A549 (cell line): ENCODE measurements around the gene LOXHD1. TPM values are rescaled to one million over a fixed set of nuclear protein-coding genes. Genes with fewer than 3 reads are reported as not detected.

Experiments used
- ATAC-seq, 2 experiments: fragments of 200-7000 bp in 1 of 2; fragments of >200 bp in 1 of 2; cut with Nextera tagmentation in 1 of 2; cut with Tn5 transposase in 1 of 2; 3 replicates each; pipeline versions ENCODE4 v1.8.0 to v1.9.1; 2018 to 2020; ENCODE audit warnings: mild to moderate bottlenecking in 1 of 2, moderate library complexity in 1 of 2
- CTCF ChIA-PET: fragments of 300-600 bp; sonication (Branson Sonifier 250); formaldehyde crosslinking; extraction: SDS; loops from one replicate; lab custom pipeline; 2021; ENCODE audit warnings: antibody characterized with exemption, inconsistent platforms; lab: Yijun Ruan, JAX
- POLR2A ChIA-PET: fragments of 350-600 bp; formaldehyde crosslinking; extraction: SDS; loops from one replicate; lab custom pipeline; 2021; ENCODE audit warnings: antibody characterized with exemption, inconsistent platforms; lab: Yijun Ruan, JAX
- DNase-seq, 2 experiments: peaks; one replicate each; pipeline versions ENCODE4 v3.0.0 to v3.0.0-alpha.2; 2011 to 2016; ENCODE audit warnings: low read depth in 1 of 2, low spot score in 1 of 2
- FAIRE-seq: peaks from 2 replicates; lab custom pipeline; 2011; peaks lifted over from hg19 to GRCh38; lab: Jason Lieb, UNC
- H3K27ac ChIP-seq, 2 experiments: fragments of >200 bp; sonication (Bioruptor Twin); formaldehyde crosslinking; 3 replicates each; pipeline ENCODE4 v1.5.1; 2016 to 2017
- H3K4me1 ChIP-seq: fragments of >200 bp; sonication (Bioruptor Twin); formaldehyde crosslinking; 3 replicates; pipeline ENCODE4 v1.6.1; 2016
- H3K4me2 ChIP-seq: fragments of >200 bp; sonication (Bioruptor Twin); formaldehyde crosslinking; 3 replicates; pipeline ENCODE4 v1.6.1; 2016
- H3K4me3 ChIP-seq: fragments of >200 bp; sonication (Bioruptor Twin); formaldehyde crosslinking; 3 replicates; pipeline ENCODE4 v1.5.1; 2016
- H3K9me3 ChIP-seq: fragments of >200 bp; sonication (Bioruptor Twin); formaldehyde crosslinking; 3 replicates; pipeline ENCODE4 v1.6.1; 2016
- CBX8 ChIP-seq: fragments of 200-600 bp; sonication (generic); IDR thresholded peaks from 2 replicates; pipeline ENCODE4 v1.6.1; 2016
- CHD2 ChIP-seq: fragments of 150-350 bp; IDR thresholded peaks from 2 replicates; pipeline ENCODE4 v1.6.1; 2014; ENCODE audit warnings: low read length; ENCODE audit not compliant: partially characterized antibody
- CHD4 ChIP-seq: fragments of 200-600 bp; sonication (generic); IDR thresholded peaks from 2 replicates; pipeline ENCODE4 v1.6.1; 2016; ENCODE audit warnings: antibody characterized with exemption, mild to moderate bottlenecking, borderline replicate concordance
- EHF ChIP-seq: fragments of 250-450 bp; sonication (Bioruptor Pico); IDR thresholded peaks from 2 replicates; pipeline ENCODE4 v1.5.0; 2020; ENCODE audit warnings: mild to moderate bottlenecking
- FOXS1 ChIP-seq: fragments of 250-450 bp; sonication (Bioruptor Pico); IDR thresholded peaks from 2 replicates; pipeline ENCODE4 v1.5.0; 2020; ENCODE audit warnings: mild to moderate bottlenecking, moderate library complexity
- JUN ChIP-seq, 2 experiments: fragments of >200 bp; sonication (Bioruptor Twin); formaldehyde crosslinking; IDR thresholded peaks; 2 replicates in 1 of 2; 3 replicates in 1 of 2; pipeline ENCODE4 v1.6.1; 2016 to 2017
- KDM1A ChIP-seq: fragments of 200-600 bp; sonication (generic); IDR thresholded peaks from 2 replicates; pipeline ENCODE4 v1.6.1; 2016; ENCODE audit warnings: low read depth, mild to moderate bottlenecking
- MAZ ChIP-seq: fragments of 150-350 bp; IDR thresholded peaks from 2 replicates; pipeline ENCODE4 v1.6.1; 2014; ENCODE audit warnings: antibody characterized with exemption, low read depth, low read length, borderline replicate concordance
- NFE2L2 ChIP-seq: fragments of 150-350 bp; conservative IDR thresholded peaks from 2 replicates; pipeline ENCODE4 v1.6.1; 2014; ENCODE audit warnings: low read length
- POLR2A ChIP-seq: IDR thresholded peaks from 2 replicates; pipeline ENCODE4 v1.6.1; 2012; ENCODE audit warnings: mild to moderate bottlenecking, low read length
- POLR2AphosphoS2 ChIP-seq: conservative IDR thresholded peaks from 2 replicates; pipeline ENCODE4 v1.6.1; 2012; ENCODE audit warnings: low read length, improper control_type of control experiment, inconsistent platforms
- RFX5 ChIP-seq: fragments of 450-650 bp; IDR thresholded peaks from 2 replicates; pipeline ENCODE4 v1.7.1; 2014; ENCODE audit warnings: antibody characterized with exemption, mild to moderate bottlenecking, moderate library complexity
- SMC3 ChIP-seq: fragments of >200 bp; sonication (Bioruptor Twin); formaldehyde crosslinking; IDR thresholded peaks from 3 replicates; pipeline ENCODE4 v1.6.1; 2018; ENCODE audit warnings: inconsistent platforms
- SREBF2 ChIP-seq: fragments of 450-650 bp; IDR thresholded peaks from 2 replicates; pipeline ENCODE4 v1.6.1; 2014; ENCODE audit warnings: mild to moderate bottlenecking, moderate library complexity
- ZC3H11A ChIP-seq: fragments of 450-650 bp; IDR thresholded peaks from 2 replicates; pipeline ENCODE4 v1.6.1; 2014; ENCODE audit warnings: antibody characterized with exemption, mild to moderate bottlenecking
- ZFP36 ChIP-seq: fragments of 450-650 bp; IDR thresholded peaks from 2 replicates; pipeline ENCODE4 v1.6.1; 2014; ENCODE audit warnings: borderline replicate concordance; ENCODE audit not compliant: partially characterized antibody
- WGBS: methylation state at CpG from one replicate; pipeline ENCODE4 v1.1.6; 2017; ENCODE audit errors: missing lambda C conversion rate; 5-methylcytosine and 5-hydroxymethylcytosine counted together
- polyA plus RNA-seq, 4 experiments: library from polyadenylated mRNA; depleted of rRNA in 3 of 4; stranded (reverse); fragments of >200 nt; fragmentation: RNase III in 1 of 4; extraction: RNeasy Plus Mini Kit Qiagen cat#74134 plus additional on column Dnase treatment in 1 of 4; gene quantifications; 2 replicates in 3 of 4; 3 replicates in 1 of 4; pipeline ENCODE4 v1.2.3, GENCODE V29; 2011 to 2017
- TF ChIP-seq, protein P1 (sequence below): fragments of 450-650 bp; IDR thresholded peaks from 2 replicates; pipeline ENCODE4 v1.6.1; 2014; ENCODE audit warnings: antibody characterized with exemption
- TF ChIP-seq, protein P2 (sequence below): fragments of >200 bp; sonication (Bioruptor Twin); formaldehyde crosslinking; IDR thresholded peaks from 3 replicates; pipeline ENCODE4 v1.5.1; 2016
- TF ChIP-seq, protein P3 (sequence below): fragments of 150-350 bp; IDR thresholded peaks from 2 replicates; pipeline ENCODE4 v1.6.1; 2014; ENCODE audit warnings: low read depth, mild to moderate bottlenecking, low read length
- TF ChIP-seq, protein P4 (sequence below): IDR thresholded peaks from 2 replicates; pipeline ENCODE4 v1.6.1; 2012
- TF ChIP-seq, protein P5 (sequence below): IDR thresholded peaks from 2 replicates; pipeline ENCODE4 v1.6.1; 2012; ENCODE audit warnings: low read depth, borderline replicate concordance
- TF ChIP-seq, protein P6 (sequence below): IDR thresholded peaks from 2 replicates; pipeline ENCODE4 v1.6.1; 2012
- TF ChIP-seq, protein P7 (sequence below): fragments of >200 bp; sonication (Bioruptor Twin); formaldehyde crosslinking; IDR thresholded peaks from 2 replicates; pipeline ENCODE4 v1.6.1; 2016

LOXHD1 gene
- polyA plus RNA-seq, 2 of the 4 experiments (the other 2 are of a cell fraction) = not detected

DNA sequence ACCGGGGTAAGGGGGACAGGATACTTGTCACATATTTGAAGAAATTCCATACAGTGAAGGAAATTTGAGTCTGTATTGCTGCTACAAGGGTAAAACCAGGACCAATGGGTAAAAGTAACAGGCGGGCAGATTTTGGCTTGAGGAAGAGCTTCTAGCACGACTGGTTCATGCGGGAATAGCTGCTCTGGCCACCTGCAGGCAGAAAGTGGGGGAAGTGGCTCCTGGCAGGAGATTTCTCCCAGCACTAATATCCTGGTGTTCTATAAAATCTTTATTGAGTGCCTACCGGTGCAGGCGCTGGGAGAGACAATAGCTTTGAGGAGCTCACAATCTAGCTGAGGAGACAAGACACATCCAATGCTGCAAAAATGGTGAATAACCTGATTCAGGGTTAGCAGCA is 198.5 kb downstream of the LOXHD1 start:
- TF ChIP-seq SMC3 (no peak), FOXS1 (CRISPR knock-in tag) (no peak), POLR2AphosphoS2 (no peak), SREBF2 (no peak), ZFP36 (no peak)
- TF ChIP-seq, protein P1, sequence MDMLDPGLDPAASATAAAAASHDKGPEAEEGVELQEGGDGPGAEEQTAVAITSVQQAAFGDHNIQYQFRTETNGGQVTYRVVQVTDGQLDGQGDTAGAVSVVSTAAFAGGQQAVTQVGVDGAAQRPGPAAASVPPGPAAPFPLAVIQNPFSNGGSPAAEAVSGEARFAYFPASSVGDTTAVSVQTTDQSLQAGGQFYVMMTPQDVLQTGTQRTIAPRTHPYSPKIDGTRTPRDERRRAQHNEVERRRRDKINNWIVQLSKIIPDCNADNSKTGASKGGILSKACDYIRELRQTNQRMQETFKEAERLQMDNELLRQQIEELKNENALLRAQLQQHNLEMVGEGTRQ = no peak
- WGBS = 50% methylated on average over 6 of the region's 6 CpGs
- Histone ChIP-seq H3K4me1 (no peaks in the 10 kb centered on the region), H3K27ac (no peak overlapping the region), H3K4me2 (no peak overlapping the region), H3K9me3 (no peaks in the 10 kb centered on the region), H3K4me3 (no peak overlapping the region)
- ChIA-PET POLR2A (no interaction called here), CTCF (interaction anchor here (1.0 to 1.5 kb wide), 2 partner anchors 22 to 24 kb away, joined by 3 read pairs; no protein-coding TSS in a partner anchor)
- DNase-seq = no peak
- no peak for FAIRE-seq
- ATAC-seq = no peak

DNA sequence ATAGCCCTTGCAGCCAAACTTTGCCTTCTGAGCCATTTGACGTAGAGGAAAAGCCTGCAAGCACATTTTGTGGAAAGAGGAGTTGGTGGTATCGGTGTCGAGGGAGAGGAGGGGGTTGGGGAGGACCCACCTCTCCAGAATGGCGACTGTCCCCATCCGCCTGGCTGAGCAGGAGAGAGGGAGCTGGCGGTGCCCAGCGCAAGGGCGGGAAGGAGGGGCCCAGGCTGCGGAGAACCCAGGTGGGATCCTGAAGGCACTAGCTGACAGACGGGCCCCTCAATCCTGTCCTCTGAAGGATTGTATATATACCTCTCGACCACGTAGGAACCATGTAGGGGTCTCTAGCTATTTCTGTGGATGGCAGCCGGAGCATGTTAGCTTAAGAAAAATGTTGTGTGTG is 200.3 kb downstream of the LOXHD1 start:
- no peak overlapping the region for H3K27ac ChIP-seq
- 68% methylated on average over 13 of the region's 13 CpGs for WGBS
- DNase-seq (no peak), ATAC-seq (no peak), FAIRE-seq (no peak)
- H3K4me3 ChIP-seq = no peak overlapping the region
- no peaks in the 10 kb centered on the region for H3K4me1 ChIP-seq
- no peak overlapping the region for H3K4me2 ChIP-seq
- POLR2A ChIA-PET = no interaction called here
- no peaks in the 10 kb centered on the region for H3K9me3 ChIP-seq
- TF ChIP-seq, protein P2, sequence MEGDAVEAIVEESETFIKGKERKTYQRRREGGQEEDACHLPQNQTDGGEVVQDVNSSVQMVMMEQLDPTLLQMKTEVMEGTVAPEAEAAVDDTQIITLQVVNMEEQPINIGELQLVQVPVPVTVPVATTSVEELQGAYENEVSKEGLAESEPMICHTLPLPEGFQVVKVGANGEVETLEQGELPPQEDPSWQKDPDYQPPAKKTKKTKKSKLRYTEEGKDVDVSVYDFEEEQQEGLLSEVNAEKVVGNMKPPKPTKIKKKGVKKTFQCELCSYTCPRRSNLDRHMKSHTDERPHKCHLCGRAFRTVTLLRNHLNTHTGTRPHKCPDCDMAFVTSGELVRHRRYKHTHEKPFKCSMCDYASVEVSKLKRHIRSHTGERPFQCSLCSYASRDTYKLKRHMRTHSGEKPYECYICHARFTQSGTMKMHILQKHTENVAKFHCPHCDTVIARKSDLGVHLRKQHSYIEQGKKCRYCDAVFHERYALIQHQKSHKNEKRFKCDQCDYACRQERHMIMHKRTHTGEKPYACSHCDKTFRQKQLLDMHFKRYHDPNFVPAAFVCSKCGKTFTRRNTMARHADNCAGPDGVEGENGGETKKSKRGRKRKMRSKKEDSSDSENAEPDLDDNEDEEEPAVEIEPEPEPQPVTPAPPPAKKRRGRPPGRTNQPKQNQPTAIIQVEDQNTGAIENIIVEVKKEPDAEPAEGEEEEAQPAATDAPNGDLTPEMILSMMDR = no peak
- TF ChIP-seq RFX5 (no peak), NFE2L2 (no peak), KDM1A (no peak), ZC3H11A (no peak), EHF (CRISPR knock-in tag) (no peak), MAZ (no peak), CHD2 (no peak), CBX8 (no peak), POLR2A (no peak), ZFP36 (no peak), SREBF2 (no peak), CHD4 (no peak), JUN (IDR thresholded peaks at IDR 0.05) (no peak)
- TF ChIP-seq, protein P3, sequence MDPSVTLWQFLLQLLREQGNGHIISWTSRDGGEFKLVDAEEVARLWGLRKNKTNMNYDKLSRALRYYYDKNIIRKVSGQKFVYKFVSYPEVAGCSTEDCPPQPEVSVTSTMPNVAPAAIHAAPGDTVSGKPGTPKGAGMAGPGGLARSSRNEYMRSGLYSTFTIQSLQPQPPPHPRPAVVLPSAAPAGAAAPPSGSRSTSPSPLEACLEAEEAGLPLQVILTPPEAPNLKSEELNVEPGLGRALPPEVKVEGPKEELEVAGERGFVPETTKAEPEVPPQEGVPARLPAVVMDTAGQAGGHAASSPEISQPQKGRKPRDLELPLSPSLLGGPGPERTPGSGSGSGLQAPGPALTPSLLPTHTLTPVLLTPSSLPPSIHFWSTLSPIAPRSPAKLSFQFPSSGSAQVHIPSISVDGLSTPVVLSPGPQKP = no peak
- TF ChIP-seq, protein P4, sequence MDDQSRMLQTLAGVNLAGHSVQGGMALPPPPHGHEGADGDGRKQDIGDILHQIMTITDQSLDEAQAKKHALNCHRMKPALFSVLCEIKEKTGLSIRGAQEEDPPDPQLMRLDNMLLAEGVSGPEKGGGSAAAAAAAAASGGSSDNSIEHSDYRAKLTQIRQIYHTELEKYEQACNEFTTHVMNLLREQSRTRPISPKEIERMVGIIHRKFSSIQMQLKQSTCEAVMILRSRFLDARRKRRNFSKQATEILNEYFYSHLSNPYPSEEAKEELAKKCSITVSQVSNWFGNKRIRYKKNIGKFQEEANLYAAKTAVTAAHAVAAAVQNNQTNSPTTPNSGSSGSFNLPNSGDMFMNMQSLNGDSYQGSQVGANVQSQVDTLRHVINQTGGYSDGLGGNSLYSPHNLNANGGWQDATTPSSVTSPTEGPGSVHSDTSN = no peak
- TF ChIP-seq, protein P1 = no peak
- TF ChIP-seq, protein P5, sequence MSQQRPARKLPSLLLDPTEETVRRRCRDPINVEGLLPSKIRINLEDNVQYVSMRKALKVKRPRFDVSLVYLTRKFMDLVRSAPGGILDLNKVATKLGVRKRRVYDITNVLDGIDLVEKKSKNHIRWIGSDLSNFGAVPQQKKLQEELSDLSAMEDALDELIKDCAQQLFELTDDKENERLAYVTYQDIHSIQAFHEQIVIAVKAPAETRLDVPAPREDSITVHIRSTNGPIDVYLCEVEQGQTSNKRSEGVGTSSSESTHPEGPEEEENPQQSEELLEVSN = no peak
- TF ChIP-seq, protein P6, sequence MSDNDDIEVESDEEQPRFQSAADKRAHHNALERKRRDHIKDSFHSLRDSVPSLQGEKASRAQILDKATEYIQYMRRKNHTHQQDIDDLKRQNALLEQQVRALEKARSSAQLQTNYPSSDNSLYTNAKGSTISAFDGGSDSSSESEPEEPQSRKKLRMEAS = no peak
- TF ChIP-seq, protein P7, sequence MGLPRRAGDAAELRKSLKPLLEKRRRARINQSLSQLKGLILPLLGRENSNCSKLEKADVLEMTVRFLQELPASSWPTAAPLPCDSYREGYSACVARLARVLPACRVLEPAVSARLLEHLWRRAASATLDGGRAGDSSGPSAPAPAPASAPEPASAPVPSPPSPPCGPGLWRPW = no peak
- CTCF ChIA-PET = interaction anchor here (1.4 kb wide), 1 partner anchor 24 kb away, joined by 3 read pairs; no protein-coding TSS in a partner anchor
